HG03060 (cell line): ENCODE measurements around the gene GLI3.

Experiments used
- ATAC-seq: cut with Tn5 transposase; IDR thresholded peaks from one replicate; pipeline ENCODE4 v1.9.1; 2021; ENCODE audit warnings: low read depth, moderate number of reproducible peaks; ENCODE audit not compliant: unreplicated experiment

The GLI3 gene

DNA sequence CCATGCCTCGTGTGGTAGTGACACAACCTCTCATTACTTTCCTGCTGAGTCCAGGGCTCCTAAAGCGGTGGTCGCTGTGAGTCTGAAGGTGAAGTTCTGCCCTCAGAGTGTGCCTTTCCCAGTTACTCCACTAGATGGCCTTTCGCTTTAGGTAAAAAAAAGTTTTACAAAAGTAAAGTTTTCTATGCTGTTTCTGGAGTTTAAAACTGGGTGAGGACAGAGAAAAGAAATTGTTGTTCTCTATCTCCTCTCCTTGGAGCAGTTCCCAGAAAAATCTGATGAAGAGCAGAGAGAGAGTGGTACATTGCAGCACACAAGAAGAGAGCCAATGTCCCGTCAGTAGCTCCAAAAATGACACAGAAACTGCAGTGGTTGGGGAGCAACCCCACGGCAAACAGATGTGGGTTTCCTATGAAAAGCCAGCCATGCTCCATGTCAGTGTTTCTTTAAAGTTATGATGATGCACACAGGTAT, 257.1 kb downstream of the GLI3 start:
- no peak for ATAC-seq

DNA sequence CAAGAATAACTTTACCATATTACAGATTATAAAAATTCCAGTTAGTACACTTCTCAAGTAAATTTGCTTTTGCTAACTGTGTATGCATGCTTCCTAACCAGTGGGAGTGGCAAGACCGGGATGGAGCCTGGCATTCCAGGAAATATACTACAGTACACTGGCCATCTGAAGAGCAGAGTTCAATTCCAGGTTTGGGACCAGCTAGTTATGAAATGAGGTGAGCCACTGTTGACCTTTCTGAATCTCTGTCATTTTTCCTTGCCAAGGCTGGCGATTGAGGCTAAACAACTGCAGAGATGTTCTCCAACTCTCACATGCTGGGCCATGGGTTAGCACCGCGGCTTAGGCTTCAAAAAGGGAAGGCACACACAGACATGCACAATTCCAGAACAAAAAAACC, 258.2 kb downstream of the GLI3 start:
- no peak for ATAC-seq

DNA sequence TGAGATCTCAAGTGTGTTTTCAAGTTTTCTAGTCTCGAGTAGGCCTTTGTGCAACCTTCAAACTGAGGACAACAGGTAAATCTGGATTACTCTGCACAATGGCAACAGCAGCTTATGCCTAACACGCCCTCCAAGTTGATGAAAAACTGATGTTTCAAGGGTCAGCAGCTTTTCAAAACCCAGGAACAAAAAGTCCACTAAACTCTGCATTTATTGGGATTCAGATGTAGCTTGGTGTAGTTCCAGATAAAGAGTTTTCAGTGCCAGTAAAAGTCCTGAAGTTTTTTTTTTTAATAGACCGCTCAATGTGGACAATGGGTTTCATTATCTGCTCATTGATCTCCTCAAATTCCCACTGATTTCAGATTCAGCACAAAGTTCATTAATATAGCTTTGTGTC, 259.3 kb downstream of the GLI3 start:
- ATAC-seq, result no peak

DNA sequence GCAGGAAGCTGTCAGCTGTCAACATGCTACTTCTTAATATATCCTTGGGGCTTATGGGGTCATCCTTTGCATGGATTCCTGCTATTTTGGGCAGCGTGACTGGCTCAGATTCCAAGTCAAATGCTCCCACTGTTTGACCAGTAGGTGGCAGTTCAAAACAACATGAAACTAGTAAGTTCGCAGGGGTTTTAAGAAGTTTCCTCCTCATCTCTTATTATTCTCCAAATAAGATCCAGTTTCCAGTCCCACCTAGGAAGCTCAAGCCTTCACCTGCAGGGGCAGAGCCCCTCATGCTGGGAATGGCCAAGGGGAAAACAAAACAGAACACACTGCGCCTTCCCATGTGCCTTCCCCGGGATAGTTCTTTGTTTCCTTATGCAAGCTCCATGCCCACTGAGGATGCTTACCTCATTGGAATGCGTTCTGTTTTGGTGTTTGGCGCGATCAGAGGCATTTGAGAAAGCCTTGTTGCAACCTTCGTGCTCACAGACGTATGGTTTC, 259.8 kb downstream of the GLI3 start:
- ATAC-seq, result no peak

DNA sequence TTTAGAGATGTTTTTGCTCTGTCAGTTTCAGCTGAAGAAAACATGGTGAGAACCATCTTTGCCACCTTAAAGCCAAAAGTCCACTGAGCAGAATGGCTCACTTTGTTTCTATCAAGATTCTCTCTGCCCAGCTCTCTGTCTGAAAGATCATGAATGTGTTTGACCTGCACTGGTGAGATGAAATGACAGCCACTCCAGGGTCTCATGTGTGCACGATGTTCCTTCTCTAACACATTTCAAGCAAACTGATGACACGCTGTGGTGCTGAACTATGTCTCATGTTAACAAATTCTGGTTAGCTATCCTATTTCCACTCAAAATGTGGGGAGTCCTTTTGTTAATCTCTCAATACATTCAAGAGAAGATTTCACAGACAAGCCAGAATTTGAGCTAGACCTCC, 260.6 kb downstream of the GLI3 start:
- no peak for ATAC-seq

DNA sequence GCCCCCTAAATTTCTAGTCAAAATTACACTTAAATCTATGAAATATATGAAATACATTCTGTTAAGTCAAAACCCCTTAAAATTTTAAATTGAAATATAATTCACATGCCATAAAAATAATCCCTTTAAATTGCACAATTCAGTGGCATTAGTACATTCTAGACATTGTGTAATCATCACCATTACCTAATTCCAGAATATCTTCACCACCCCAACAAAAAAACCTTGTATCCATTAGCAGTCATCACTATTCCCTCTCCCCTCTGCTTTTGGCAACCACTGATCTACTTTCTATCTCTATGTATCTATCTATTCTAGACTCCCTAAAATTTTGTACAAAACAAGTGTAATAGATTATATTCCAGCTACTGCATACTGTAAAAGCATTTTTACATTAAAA, 261.2 kb downstream of the GLI3 start:
- no peak for ATAC-seq

DNA sequence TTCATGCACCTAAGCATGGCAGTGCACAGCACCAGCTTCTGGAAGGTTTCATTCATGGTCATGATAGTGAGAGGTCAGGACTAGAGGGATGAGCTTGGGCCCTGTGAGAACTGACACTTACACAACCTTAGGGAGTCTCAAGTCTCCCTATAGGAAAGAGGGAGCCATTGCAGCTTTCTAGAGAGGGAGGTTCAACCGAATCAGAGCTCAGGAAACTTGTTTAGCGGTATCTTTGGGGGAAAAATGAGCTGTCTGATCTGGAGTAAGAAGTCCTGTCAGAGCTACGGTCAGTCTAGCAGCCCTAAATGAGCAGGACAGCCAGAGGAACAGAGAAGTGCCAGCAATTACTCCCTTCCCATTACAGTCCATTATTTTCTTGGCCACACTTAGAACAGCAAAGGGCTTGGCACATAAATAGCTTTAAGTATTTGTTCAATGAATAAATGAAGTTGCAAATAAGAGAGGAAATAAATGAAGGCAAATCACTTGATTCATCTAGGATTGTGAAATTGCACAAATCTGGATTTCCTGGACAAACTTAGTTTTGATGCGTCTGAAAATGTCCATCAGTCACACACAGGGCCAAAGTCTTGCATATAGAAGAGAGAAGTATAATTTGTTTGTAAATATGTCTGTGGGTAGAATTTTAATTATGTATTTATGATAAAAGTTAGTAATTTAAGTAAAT, 262.0 kb downstream of the GLI3 start:
- ATAC-seq, result no peak

DNA sequence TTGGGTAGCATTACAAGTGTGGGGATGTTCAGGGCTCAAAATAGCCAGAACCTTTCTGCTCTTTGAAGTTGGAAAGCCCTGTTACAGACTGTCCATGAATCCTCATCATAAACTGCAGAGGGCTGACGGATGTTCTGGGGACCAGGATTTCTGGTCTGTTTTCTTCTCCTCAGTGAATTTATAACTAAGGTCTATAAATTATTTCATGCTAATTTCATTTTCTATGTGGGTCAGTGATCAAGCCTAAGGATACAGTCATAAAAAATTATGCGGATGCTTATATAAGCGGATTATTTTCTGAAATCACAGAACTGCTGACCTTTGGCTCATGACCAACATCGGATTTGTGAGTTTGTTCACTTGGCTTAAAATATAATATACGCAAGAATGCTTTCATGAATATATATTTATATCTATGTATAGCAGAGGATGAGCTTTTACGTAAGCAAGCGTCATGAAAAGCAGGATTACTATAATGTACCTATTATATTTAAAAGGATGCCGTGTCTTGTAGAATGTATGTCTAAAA, 263.7 kb downstream of the GLI3 start:
- no peak for ATAC-seq

DNA sequence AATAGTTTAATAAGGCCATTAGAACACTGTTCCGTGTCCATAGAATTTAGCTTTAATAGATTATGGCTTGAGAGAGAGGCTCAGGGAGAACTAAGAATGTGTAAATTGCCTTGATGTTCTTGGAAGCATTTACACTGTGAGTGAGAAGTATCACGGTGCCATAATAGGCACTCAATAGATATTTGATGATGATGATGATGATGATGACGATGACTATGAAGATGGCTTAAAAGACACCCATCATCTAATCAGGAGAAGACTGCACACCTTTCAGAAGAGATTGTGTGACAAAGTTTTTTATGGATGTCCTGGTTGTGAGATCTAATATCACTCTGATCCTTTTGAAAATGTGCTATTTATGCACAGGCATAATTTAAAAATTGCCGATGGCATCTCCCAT, 264.2 kb downstream of the GLI3 start:
- no peak for ATAC-seq

DNA sequence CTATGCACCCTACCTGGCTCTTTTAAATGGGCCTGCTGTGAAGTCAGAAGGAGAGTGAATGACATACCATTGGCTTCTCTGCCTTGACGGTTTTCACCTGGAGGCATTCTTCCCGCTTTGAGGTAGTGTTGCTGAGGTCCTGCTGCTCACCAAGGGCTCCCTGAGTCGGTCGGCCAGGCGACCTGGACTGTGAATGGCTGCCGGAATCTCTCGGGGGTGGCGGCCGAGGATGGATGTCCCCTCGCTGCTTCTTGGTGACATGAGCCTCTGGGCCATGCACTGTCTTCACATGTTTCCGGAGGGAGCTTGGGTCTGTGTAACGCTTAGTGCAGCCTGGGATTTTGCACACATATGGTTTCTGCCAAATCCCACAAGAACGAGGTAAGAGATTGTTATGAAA, 264.7 kb downstream of the GLI3 start:
- ATAC-seq, result no peak

DNA sequence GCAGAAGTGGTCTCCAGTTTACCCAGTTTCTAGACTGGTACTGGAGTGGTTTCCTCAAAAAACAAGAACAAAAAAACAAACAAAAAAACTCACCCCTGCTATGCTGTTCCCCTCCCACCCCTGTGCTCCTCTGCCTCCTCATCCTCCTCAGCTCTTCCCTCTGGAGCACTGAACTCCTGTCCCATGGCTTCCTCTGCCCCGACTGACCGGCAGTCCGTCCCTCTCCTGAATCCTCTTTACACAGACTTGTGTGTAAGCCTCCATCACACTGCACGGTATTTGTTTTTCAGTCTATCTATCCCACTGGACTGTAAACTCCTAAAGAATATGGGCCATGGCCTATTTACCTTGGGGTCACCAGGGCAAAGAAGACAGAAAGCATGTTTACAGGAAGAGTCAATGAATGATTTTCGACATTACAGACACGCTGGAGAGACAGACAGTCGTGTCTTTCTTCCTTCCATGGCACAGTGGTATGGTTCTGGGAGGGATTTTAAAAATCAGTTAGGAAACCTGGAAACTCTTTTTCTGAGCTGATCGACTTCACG, 265.3 kb downstream of the GLI3 start:
- no peak for ATAC-seq

DNA sequence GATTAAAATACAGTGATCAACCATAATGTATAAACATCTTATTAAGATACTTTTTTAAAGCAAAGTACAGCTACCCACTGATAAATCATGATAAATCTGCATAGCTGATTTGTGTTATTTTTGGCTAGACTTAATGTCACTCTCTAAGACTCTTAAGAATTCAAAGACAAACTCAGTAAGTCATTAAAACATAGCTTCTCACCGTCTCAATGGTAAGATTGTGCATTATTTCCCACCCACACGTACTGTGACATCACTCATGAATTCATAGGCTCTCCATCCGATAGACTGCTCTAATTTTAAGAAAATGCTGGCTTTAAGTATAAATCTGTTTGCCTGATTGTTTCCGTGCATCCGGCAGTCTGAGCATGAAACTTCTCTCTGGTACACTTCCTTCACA, 266.1 kb downstream of the GLI3 start:
- no peak for ATAC-seq

DNA sequence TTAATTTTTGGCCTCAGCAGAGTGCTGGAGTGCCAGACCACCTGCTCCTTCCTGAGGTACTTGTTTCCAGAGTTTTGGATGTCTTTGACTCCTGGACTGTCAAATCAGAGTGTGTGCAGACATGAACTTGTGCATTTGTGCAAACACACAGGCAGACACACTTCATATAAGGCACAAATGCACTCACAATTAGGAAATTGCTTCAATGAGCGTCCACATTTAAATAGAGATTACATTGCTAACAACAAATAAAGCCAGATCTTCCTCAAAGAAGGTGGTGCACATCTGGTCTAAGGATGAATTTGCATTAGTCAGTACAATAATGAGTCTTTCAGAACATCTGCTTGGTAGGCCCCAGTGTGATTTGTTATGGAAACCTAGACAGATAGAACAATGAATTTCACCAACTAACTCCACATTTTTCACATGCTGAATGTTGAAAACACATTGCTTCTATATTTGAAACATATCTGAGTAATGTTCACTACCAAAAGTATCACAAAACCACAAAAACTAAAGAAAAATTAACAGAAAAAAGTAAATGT, 267.4 kb downstream of the GLI3 start:
- no peak for ATAC-seq

DNA sequence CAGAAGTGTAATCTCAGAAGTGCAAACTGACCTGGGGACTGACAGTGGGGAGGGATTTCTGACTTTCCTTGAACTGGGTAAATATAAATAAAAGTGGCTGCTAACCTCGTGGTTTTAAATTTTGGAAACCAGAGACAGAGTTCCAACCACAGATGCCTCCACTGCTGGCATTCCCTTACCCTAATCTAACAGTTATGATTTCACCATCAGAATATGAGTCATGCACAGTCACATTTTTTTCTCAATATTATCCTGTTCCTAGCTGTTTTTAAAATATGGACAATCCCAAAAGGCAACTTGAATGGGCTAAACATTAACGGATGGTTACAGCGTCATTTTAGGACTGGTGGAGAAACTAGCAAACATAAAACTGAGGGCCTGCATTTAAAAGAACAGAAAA, 269.9 kb downstream of the GLI3 start:
- ATAC-seq, result no peak

DNA sequence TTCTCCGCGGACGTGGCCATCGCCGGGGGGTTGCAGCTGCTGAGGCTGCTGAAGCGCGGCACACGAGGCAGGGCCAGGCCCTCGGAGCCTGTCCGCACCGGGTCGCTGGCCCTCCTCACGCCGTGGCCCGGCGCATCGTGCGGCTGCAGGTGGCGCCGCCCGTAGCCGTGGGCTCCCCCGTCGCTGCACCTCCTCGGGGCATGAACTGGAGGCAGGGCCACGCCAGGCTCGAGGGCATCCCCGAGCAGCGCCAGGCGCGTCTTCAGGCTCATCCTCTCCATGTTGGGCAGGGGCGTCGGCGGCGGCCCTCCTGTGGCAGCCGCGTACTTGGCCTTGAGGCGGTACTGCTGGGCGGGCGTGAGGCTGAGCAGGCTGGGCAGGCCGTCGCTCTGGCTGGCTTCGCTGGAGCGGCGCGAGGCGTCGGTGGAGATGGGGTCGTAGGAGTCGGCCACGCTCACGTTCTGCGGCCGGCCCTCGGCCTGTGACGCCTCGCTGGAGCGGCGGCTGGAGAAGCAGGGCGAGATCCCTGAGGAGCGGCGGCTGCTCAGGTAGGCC, 271.0 kb downstream of the GLI3 start:
- no peak for ATAC-seq

DNA sequence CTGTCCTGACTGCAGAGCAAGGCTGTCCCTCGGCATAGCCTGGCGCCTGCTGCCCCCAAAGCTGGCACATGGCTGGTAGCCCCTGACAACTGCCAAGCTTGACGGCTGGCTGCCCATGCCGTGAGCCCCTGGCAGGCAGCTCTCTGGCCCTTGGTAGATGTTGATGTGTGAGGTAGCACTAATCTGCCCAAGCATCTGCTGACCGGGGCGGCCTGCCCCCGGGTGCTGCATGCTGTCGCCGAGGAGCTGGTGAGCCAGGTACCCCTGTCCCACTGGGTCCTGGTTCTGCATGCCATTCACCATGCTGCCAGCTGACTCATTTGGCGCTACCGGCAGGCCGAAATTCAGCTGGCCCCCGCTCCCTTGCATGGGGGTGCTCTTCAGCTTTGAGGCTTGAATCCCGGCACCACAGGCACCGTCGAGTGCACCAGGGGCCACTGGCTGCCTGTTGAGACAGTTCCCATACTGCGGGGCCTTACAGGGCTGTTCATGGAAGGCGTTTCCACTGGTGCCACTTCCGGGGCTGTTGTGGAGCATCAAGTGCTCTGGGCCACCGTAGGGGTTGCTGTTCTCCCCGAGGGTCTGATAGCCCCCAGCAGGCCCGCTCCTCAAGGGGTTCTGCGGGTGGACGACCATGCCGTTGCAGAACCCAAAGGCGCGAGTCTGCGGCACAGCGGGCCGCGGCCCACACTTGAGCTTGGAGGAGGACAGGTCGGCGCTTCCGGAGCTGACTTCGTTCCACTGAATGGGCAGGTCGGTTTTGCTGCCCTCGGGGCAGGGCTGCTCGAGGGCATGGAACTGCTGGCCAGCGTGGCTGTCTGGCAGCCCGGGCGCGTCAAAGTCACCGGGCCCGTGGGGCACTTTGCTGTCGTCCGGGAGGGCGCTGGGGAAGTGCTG, 271.9 kb downstream of the GLI3 start:
- no peak for ATAC-seq

DNA sequence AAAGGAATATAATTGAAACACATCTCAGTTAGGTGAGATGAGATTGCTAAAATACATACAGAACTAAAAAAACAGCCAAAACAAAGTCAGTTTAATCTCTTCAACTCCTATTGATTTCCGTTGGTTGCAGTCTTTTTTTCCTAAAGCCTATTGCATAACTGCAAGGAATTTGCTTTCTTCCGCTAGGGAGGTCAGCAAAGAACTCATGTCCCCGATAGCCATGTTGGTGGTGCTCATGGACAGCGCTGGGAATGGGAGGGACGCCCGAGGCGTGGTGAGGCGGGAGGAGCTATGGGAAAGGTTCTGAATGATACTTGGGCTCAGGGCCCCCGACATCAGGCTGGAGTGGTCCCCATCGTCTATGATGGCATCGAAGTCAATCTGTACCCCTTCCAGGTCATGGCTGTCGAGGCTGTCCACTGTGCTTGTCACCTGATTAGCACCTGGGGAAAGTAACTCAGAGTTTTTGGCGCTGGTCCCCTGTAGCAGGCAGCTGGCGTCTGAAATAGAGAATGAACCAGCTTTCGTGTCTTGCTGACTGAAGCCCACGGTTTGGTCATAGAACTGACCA, 272.7 kb downstream of the GLI3 start:
- ATAC-seq, result no peak

DNA sequence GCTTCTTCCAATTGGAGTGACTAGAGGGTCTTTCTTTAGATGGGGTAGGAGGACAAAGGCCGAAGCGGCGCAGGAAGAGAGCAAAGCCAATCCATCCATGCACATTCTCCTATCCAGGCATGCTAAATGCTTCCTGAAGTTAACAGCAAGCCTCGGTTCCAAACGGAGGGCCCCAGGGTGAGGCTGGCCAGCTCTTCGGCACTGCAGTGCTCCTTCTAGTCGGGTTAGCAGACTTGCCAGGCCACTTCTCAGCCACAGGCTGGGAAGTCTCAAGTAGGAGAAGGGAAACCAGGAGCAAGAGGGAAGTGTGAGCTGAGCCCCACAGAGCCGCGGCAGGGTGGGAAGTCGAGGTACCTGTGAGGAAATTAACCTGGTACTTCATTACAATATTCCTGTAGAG, 280.3 kb downstream of the GLI3 start:
- no peak for ATAC-seq

DNA sequence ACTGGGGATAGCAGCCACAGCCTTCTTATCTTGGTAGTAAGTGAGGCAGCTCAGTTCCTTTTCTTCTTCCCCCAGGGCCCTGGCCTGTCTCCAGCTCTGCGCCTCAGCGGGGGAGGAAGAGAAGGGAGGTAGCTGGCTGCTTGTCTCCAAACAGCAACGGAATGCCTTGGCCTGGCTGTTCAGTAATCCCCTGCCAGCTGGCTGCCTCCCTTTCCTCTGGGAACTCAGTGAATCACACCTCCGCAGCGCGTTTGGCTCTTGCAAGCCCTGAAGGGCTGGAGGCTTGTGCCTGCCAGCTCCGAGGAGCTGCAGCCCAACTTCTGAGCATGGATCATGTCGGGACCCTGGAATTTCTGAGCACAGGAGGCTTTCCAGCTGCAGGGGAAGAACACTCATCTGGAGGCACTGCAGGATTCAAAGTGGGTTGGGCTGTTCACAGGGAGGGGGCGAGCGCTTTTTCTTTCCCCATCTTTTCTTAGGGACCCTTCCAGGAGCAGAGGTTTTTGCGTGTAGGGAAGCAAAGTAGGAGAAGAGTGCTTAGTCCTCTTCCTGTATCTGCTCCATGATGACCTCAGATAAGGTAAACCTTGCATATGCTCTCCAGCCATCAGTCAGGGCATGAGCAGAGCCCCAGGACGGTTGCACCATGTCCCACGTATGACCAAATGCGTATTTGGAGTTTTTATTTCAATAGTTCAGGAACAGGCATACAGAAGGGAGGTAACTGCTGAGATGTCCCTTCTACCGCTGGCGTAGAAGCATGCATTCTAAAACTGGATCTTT, 280.9 kb downstream of the GLI3 start:
- ATAC-seq, result no peak

DNA sequence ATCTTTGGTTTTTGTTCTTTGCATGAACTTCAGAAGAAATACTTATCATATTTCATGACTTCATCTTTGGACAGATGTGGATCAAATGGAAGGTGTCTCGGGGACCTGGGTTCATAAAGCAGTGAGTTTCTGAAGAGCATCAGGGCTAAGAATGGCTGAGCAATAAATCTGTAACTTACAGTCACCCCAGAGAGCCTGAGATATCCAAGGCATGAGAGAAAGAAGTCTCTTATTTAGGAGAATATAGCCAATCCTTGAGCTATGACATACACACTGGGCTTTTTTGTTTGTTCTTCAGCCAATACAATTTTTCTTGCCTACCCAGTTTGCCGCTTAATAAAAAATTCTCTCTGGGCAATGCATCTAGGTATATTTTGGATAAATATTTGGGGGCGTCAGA, 281.6 kb downstream of the GLI3 start:
- no peak for ATAC-seq
